GM19452 (cell line): ENCODE data around the gene HCN2.
A peak's percentile ranks its signal among the peaks of the same experiment; 100 is the strongest.
"Not testable (repeated sequence)": the region's sequence is repeated elsewhere in the genome, so short reads cannot be mapped to it uniquely, and the experiment has no call there.

Experiments used
- ATAC-seq: cut with Tn5 transposase; IDR thresholded peaks from one replicate; pipeline ENCODE4 v1.9.1; 2021; ENCODE audit not compliant: unreplicated experiment

The HCN2 gene

GRCh38 chr19:617551-618246 lies 28.0 kb downstream of the HCN2 start:
- ATAC-seq, result no peak

- no peak for ATAC-seq
Observed at GRCh38 chr19:618247-618619, 28.6 kb downstream of the HCN2 start.

- no peak for ATAC-seq
Observed at GRCh38 chr19:618674-619285, 29.1 kb downstream of the HCN2 start.

- ATAC-seq, result no peak
Observed at GRCh38 chr19:619286-620002, 29.8 kb downstream of the HCN2 start.

- no peak for ATAC-seq
Observed at GRCh38 chr19:620166-620862, 30.6 kb downstream of the HCN2 start.

GRCh38 chr19:621191-621590 lies 31.5 kb downstream of the HCN2 start:
- ATAC-seq, result not testable (repeated sequence)

- ATAC-seq, result no peak
Observed at GRCh38 chr19:621819-622218, 32.1 kb downstream of the HCN2 start.

- ATAC-seq, result no peak
Observed at GRCh38 chr19:622666-623065, 33.0 kb downstream of the HCN2 start.

- no peak for ATAC-seq
Observed at GRCh38 chr19:623175-623916, 33.7 kb downstream of the HCN2 start.

GRCh38 chr19:623974-624373 lies 34.3 kb downstream of the HCN2 start:
- ATAC-seq, result no peak

- ATAC-seq, result no peak
Observed at GRCh38 chr19:624433-625109, 34.9 kb downstream of the HCN2 start.

- no peak for ATAC-seq
Observed at GRCh38 chr19:625257-625656, 35.6 kb downstream of the HCN2 start.

GRCh38 chr19:626566-626965 lies 36.9 kb downstream of the HCN2 start:
- ATAC-seq, result not testable (repeated sequence)

- no peak for ATAC-seq
Observed at GRCh38 chr19:628168-628567, 38.5 kb downstream of the HCN2 start.

- not testable (repeated sequence) for ATAC-seq
Observed at GRCh38 chr19:629515-629914, 39.8 kb downstream of the HCN2 start.

GRCh38 chr19:629961-630714 lies 40.5 kb downstream of the HCN2 start:
- no peak for ATAC-seq

- ATAC-seq, result peak; percentile 5
Observed at GRCh38 chr19:632579-633067, 42.9 kb downstream of the HCN2 start.

GRCh38 chr19:633068-633785 lies 43.5 kb downstream of the HCN2 start, which contains the start of gene POLRMT:
TSS of gene POLRMT (minus strand) at chr19:633537. CDS start at chr19:633512, 25 bp downstream.
- ATAC-seq, result peak; percentile 81
